ENCODE data around the gene CHPF.

The CHPF gene

DNA sequence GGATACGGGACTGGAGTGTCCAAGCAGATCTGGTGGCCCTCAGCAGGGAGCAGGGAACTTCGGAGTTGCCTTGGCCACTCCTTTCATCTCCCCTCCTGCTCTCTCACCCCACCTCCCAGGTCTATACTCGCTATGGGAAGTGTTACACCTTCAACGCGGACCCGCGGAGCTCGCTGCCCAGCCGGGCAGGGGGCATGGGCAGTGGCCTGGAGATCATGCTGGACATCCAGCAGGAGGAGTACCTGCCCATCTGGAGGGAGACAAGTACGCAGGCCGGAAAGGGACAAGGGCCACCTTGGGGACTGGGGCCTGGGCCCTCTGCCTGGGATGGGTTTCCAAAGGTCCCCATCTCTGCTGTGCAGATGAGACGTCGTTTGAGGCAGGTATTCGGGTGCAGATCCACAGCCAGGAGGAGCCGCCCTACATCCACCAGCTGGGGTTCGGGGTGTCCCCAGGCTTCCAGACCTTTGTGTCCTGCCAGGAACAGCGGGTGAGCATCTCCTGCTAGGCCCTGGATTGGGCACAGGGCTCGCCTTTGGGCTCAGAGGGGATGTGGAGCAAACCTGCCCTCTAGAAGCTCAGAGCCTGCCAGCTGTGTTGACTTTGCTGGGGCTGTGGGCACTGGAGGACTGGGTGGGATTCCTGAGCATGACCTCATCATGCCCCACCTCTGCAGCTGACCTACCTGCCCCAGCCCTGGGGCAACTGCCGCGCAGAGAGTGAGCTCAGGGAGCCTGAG lies 11.8 kb downstream of the CHPF start:
- no peak for DNase-seq (ENCODE audit: low read depth)

GRCh38 chr2:219530048-219530963 lies 13.3 kb downstream of the CHPF start:
- DNase-seq (ENCODE audit: low read depth): peak; percentile 89

DNA sequence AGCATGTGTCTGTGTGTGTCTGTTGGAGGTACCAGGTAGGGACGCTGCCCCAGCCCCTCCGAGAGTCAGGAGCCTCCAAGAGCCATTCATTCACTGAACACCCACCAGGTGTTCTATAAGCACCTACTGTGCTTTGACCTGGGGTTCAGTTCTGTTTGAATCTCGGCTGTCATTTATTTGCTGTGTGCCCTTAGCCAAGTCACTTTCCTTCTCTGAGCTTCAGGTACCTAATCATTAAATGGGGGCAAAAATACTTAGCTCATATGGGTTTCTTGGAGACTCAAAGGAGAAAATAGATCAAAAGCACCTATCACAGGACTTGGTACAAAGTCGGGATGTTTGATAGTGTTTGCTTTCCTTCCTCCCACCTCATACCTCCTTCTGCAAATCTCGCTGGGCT lies 16.1 kb downstream of the CHPF start:
- DNase-seq (ENCODE audit: low read depth): no peak

- no peak for DNase-seq (ENCODE audit: low read depth)
Observed at GRCh38 chr2:219527076-219527394, 16.6 kb downstream of the CHPF start.

DNA sequence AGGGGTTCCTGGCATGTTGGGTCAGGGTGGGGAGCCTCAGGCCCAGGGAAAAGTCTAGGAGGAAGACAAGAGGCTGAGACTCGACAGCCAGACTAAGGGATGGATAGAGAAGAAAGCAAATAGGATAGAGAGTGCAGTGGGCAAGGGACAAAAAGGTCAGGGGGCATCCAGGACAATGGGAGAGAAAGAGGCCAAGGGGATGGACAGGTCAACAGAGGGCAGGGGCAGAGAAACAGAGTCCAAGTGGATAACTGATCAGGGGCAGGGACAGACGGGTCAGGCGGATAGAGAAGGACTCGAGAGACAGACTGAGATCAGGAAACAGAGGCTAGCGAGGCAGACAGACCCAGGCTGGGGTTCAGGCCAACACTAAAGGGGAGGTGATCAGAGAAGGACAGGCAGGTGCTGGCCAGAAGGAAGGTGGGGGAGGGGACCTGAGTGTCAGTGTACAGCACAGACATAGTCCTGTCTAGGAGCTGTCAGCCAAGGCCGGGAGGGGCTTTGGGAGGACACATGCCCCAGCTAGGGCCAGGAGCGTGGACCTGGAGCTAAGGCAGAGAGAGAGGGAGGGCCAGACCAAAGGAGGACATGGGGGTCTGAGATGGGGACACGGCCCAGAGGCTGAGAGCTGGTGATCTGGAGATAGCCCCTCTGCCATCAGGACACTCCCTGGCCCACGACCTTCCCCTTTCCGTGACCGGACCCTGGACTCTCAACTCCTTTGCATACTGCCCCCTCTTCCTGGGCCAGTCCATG lies 17.1 kb downstream of the CHPF start:
- no peak for DNase-seq (ENCODE audit: low read depth)

- no peak for DNase-seq (ENCODE audit: low read depth)
Observed at GRCh38 chr2:219525533-219526232, 17.9 kb downstream of the CHPF start.

DNA sequence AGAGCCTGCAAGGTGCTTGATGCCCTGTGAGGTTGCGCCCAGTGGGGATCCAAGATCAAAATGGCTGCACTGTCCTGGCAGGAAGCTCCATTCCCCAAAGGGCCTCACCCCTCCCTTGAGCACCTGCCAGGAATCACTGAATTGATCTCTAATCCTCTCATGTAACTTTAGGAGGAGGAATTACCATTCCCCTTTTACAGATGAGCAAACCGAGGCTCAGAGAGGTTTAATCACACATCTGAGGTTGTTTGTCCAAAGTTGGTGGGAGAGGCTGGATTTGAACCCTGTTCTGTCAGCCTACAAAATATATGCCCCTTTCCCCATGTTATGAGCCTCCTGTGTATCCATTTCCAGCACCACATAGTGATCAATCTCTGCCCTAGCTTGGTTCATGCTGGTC lies 18.8 kb downstream of the CHPF start:
- no peak for DNase-seq (ENCODE audit: low read depth)

- no peak for DNase-seq (ENCODE audit: low read depth)
Observed at GRCh38 chr2:219523031-219523671, 20.5 kb downstream of the CHPF start.

GRCh38 chr2:219522111-219523030 lies 21.2 kb downstream of the CHPF start:
- DNase-seq (ENCODE audit: low read depth): no peak

GRCh38 chr2:219521066-219521880 lies 22.3 kb downstream of the CHPF start:
- no peak for DNase-seq (ENCODE audit: low read depth)

DNA sequence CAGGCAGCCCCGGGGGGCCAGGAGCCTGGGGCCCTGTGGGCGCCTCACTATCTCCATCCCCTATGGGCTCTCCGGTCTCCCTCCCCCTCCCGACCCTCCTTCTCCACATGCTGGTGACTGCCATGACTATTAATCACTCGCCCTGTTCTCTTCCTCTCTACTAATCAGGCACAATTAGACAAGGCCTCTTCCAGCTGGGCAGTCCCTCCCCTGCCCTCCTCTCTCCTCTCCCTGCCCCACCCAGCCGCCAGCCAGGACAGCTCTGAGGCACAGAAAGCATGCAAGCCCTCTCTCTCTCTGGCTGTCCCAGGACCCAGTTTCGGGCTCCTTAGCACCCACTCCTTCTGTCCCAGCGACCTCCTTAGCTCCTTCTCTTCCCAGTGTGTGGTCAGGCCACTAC lies 23.5 kb downstream of the CHPF start:
- DNase-seq (ENCODE audit: low read depth): no peak

GRCh38 chr2:219519526-219519916 lies 24.1 kb downstream of the CHPF start:
- no peak for DNase-seq (ENCODE audit: low read depth)

DNA sequence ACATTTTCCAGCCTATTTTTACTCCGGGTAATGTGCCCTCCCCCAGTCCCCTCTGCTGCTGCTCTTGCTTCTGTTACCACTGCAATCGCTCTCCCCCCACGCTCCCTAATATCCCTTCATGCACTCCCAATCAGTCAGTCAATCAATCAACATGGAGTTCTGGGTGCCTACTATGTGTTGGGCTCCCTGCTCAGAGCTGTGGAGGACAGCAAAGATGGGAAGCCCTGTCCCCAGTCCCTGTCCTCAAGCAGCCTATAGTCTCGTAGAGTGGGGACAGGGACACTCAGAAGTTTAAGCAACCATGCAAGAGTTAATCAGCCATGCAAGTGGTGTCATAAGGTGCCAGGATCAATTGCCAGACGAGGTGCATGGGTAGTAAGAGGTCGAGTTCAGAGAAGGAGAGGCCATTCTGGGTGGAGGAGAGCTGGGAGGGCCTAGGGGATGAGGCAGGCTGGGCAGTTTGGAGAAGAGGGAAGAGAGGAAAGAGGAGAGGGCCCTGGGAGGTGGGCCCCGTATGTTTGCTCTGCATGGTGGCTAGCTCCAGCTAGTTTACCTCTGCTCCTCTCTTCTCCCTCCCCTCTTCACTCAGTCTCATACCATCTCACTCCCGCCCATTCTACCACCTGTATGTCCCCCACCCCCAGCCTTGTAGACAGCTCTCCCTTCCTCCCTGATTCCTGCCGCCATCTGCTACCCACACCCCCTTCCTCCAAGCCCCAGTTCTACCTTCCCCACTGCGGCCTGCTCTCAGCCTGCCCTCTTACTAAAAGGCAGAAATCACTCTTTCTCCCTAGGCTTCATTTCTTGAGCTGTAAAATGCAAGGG lies 25.4 kb downstream of the CHPF start:
- DNase-seq (ENCODE audit: low read depth): no peak

GRCh38 chr2:219516888-219517287 lies 26.7 kb downstream of the CHPF start:
- DNase-seq (ENCODE audit: low read depth): no peak

GRCh38 chr2:219515874-219516629 lies 27.6 kb downstream of the CHPF start:
- DNase-seq (ENCODE audit: low read depth): no peak

- DNase-seq (ENCODE audit: low read depth): no peak
Observed at GRCh38 chr2:219514836-219515235, 28.8 kb downstream of the CHPF start.

- DNase-seq (ENCODE audit: low read depth): no peak
Observed at GRCh38 chr2:219514196-219514761, 29.3 kb downstream of the CHPF start, which contains the start of gene ASIC4. Gene ASIC4, plus strand, starts transcription at chr2:219514482. Its CDS starts 243 bp downstream, at chr2:219514725.

All from activated T-cell treated with anti-CD3 and anti-CD28 coated beads for 1 hour (primary cell).